Measurements from ENCODE around the gene BANF1.
"Not testable (repeated sequence)": the region's sequence is repeated elsewhere in the genome, so short reads cannot be mapped to it uniquely, and the experiment has no call there.

Gene BANF1

GRCh38 chr11:66011785-66012303 is 9.5 kb downstream of the BANF1 start, which contains the start of gene CST6:
Gene CST6 (plus strand): TSS chr11:66012008. CDS start chr11:66012045, 37 bp downstream.
- DNase-seq: no peak

- no peak for DNase-seq
These were observed 10.2 kb downstream of the BANF1 start for GRCh38 chr11:66012371-66012945.

GRCh38 chr11:66012946-66013761 is 10.9 kb downstream of the BANF1 start:
- no peak for DNase-seq

DNA sequence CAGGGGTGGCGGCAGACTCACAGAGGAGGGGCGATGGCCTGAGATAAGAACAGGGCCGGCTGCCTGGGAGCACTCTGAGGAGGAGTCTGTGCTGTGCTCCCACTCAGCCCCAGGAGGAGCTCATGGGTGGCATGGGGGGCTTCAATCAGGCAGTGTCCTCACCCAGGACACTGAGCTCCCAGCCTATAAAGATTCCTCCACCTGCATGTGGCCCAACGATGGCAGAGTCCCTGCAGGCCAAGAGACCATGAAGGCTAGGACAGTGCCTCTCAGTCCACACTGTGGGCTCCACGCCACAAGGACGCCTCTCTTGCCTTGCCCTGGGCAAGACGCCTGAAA is 11.4 kb downstream of the BANF1 start:
- DNase-seq: no peak

GRCh38 chr11:66014804-66015453 is 12.6 kb downstream of the BANF1 start:
- DNase-seq: no peak

DNA sequence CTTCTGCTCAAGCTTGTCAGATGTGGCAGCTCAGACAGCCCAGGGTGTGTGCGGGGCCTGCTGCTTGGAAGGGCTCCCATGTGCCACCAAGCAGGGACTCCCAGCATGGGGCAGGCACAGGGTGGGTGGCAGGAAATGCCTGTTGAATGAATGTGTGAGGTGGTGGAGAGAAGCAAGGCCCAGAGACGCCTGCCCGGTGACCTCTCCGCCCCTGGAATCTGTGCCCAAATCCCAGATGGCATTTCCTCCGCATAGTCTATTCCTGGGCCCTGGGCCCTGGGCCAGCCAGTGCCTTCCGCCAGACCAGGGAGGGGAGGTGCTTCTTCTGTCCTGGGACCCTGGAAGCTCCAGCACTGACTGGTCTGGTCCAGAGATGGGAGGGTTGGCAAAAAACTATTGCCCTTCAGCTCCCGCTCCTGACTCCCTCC is 13.2 kb downstream of the BANF1 start:
- DNase-seq: no peak

GRCh38 chr11:66015936-66016792 is 13.9 kb downstream of the BANF1 start:
- DNase-seq: no peak

DNA sequence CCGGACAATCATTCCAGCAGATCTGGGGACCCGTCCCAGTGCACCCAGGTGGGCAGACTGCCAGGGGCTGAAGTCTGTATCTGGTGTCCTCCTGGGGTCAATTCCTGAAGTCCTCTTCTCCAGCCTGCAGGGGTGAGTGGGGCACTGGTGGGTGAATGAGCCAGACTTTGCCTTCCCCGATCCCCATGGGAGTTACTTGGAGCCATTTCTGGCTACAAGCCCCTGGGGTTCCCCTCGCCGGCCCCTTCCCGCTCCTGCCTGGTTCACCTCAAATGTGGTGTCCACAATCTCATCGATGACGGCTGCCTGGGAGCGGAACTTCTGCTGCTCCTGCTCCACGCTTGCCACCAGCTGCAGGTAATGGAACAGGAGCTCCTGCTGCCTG is 14.5 kb downstream of the BANF1 start:
- no peak for DNase-seq

GRCh38 chr11:66017321-66017720 is 15.0 kb downstream of the BANF1 start:
- DNase-seq: no peak

GRCh38 chr11:66020212-66020611 is 17.9 kb downstream of the BANF1 start:
- DNase-seq: no peak

- no peak for DNase-seq
These were observed 18.5 kb downstream of the BANF1 start for GRCh38 chr11:66020618-66021357.

DNA sequence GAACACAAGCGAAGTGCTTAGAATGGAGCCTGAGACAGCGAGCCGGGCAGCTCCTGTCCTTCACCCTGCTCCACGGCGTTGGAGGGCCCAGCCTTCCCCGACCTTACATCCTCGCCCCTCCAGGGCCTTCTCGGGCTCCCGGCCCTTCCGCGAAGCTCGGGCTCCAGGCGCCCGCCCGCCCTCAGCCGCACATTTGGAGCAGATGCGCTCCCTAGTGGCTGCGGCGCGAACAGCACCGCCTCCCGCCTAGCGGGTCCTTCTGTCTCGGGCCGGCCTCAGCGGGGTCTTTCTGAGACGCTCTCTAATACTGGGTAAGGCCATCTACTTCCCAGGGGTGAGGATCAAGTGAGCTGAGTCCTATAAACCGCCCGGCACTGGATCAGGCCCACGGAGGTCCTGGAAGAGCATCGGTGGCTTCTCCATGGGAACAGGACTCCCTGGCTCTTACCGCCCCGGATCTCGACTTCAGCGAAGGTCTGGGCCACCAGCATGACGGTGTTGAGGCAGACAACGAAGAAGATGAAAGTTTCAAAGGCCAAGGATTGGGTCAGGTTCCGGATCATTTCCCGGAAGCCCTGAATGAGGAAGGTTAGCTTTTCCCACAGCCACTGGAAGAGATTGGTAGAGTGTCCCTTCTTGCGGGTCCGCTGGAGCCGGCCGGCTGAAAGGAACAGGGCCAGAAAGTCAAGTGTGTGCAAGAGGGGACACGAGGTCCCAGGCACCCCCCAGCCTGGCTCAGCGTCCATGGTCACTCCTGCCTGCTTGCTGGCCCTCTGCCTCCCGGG is 20.3 kb downstream of the BANF1 start:
- peak; percentile 26 for DNase-seq

- not testable (repeated sequence) for DNase-seq
These were observed 20.8 kb downstream of the BANF1 start for GRCh38 chr11:66023186-66023440.

- no peak for DNase-seq
These were observed 23.8 kb downstream of the BANF1 start, which contains the start of gene CATSPER1 for GRCh38 chr11:66026017-66026529. Gene CATSPER1 (minus strand): TSS chr11:66026479. CDS start chr11:66026379, 100 bp downstream.

DNA sequence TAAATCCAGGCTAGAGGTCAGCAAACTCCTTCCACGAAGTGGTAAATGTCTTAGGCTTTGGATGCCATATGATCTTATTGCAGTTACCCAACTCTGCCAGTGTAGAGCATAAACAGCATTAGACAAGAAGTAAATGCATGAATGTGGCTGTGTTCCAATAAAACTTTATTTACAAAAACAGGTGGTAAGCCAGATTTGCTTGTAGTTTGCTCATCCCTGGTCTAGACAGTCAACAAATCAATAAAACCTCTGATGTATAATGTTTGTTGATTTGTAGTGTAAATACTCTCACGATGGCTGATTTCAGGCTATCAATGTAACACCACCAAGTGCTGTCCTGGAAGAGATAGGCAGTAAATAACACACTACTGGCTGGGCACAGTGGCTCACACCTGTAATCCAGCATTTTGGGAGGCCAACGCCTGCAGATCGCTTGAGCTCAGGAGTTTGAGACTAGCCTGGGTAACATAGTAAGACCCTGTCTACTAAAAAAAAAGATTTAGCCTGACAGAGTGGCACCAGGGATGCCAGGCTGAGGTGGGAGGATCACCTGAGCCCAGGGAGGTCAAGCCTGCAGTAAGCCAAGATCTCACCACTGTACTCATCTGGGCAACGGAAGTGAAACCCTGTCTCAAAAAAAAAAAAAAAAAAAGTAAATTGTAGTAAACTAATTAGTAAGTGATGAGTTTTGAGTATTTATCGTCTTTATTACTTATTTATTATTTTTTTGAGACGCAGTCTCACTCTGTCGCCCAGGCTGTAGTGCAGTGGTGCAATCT is 30.8 kb downstream of the BANF1 start:
- no peak for DNase-seq

DNA sequence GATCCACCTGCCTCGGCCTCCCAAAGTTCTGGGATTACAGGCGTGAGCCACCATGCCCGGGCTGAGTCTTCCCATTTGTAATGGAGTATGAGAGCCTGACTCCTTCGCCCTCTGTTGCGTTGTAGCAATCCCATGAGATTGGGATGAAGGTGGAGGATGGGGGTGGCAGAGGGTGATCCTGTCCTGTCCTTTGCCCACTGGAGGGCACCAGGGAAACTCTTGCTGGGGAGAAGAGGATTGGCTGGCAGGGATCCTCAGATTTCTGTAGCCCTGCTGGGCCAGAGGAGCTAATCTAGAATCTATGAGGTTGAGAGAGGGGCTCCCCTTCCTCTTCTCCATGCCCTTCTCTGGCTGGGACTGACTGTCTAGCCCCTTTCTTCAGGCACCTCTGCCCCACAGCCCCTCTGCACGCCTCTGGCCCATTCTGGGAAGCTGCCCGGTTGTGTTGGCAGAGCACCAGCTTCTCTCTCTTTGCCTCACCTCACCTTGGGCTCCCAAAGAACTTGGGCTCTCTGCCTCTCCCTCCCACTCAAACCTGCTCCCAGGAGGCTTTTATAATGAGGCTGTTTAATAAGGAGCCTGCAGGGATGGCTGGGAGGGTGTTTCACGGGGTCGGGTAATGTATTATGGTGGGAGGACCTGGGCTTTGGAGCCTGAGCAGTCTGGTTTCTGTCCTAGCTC is 33.5 kb downstream of the BANF1 start:
- peak; percentile 39 for DNase-seq

DNA sequence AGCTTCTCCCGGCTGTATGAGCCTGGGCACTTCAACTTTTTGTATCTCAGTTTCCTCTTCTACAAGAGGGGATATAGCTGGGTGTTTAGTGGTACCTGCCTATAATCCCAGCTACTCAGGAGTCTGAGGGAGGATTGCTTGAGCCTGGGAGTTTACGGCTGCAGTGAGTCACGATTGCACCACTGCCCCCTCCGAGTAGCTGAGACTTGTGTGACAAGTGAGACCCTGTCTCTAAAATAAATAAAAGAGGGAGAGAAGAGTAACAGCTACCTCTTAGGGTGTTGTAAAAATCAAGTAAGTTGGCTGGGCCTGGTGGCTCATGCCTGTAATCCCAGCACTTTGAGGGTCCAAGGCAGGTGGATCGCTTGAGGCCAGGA is 34.0 kb downstream of the BANF1 start:
- no peak for DNase-seq

GRCh38 chr11:66037327-66037726 is 35.0 kb downstream of the BANF1 start:
- DNase-seq: no peak

DNA sequence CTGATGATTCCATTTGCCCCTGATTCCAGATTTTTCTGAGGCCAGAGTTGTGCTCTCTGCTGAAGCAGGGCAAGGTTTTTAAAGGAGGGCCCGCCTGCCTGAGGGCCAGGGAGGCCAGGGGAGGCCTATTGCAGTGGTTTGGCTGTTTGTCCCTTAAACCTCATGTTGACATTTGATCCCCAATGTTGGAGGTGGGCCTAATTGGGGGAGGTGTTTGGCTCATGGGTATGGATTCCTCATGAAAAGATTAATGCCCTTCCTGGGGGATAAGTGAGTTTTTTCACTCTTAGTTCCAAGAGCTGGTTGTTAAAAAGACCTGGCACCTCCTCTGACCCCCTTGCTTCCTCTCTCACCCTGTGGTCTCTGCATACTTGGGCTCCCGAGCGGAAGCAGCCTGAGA is 37.5 kb downstream of the BANF1 start:
- no peak for DNase-seq
